Activated CD4-positive, CD25-positive, alpha-beta regulatory T cell treated with anti-CD3 and anti-CD28 coated beads, Interleukin-2, amount 50 U/mL, for 16 hours (primary cell): Measurements from ENCODE around the gene CDC42EP5.
"Not testable (repeated sequence)": the region's sequence is repeated elsewhere in the genome, so short reads cannot be mapped to it uniquely, and the experiment has no call there.

Experiments
- DNase-seq: peaks from one replicate; pipeline ENCODE4 v3.0.0-alpha.2; 2020; ENCODE audit warnings: low read depth, low spot score

CDC42EP5 gene

DNA sequence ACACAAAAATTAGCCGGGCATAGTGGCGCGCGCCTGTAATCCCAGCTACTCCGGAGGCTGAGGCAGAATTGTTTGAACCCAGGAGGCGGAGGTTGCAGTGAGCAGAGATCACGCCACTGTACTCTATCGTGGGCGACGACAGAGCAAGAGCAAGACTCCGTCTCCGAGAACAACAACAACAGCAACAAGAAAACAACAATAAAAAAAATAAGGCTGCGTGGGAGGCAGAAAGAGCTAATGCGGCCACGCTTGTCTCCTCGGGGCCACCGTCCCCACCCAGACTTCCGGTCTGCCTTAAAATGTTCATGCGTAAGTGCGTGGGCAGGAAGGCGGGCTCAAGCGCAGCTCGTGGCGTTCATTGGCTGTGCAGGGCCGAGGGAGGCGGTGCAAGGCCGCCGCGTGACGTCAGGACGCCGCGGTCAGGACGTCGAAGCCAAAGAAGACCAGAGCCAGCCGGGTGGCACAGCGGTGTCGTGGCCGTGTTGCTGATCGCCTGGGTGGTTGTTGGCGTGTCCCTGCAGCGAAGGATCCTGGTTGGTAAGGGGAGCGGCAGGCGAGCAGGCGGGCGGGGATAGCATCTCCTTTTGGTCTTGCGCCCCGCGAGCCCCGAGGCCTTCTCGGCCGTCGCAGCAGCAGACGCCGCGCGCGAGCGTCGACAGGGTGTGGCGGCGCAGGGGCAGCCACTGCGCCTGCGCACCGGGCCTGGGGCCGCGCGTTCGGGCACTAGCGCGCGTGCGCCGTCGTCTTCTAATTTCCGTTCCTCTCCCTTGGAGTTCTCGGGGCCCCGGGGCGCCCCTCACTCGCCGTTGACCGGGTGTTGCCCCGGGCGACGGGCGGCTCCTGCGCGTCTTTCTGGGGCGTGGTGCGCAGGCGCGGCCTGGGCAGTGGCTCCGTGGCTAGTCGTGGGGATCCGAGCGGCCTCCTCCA lies 24.1 kb downstream of the CDC42EP5 start, which contains the start of gene LENG8:
Gene LENG8 (plus strand): TSS at position 426 of the 927 bp plus-strand sequence. CDS start 2,146 bp downstream, outside the sequence.
- DNase-seq = peak; percentile 96

DNA sequence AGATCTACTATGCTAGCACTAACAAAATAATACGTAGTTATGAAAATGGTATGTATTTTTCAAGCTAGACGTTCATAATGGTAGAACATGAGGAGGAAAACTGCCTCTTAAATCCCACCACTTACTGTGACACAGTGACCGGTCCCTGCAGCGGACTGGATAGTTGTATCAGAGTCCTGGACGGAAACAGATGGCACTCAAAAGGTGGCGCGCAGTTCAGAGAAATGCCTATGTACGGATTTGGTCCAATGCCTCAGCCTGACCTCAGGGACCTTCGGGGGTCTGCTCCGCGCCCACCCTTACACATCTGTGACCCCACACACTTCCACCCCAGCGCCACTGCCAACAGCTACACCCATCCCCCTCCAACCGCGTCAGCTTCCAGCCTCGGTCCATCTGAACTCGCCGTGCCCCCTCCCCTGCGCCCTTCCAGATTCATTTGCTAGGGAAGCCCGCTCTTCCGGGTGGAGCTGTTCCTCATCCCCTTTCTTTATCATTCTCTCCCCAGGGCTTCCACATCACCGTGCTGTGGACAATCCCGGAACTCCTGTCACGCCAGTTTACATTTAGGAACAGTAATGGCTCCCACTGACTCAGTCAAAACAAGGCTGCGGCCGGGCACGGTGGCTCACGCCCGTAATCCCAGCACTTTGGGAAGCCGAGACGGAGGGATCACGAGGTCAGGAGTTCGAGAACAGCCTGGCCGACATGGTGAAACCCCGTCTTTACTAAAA lies 24.9 kb downstream of the CDC42EP5 start:
- DNase-seq = no peak

DNA sequence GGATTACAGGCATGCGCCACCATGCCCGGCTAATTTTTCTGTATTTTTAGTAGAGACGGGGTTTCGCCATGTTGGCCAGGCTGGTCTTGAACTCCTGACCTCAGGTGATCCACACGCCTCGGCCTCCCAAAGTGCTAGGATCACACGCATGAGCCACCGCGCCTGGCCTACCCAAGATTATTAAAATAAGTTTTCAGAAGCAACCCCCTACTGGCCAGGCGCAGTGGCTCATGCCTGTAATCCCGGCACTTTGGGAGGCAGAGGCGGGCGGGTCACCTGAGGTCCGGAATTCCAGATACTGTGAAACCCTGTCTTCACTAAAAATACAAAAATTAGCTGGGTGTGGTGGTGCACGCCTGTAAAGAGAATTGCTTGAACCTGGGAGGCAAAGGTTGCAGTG lies 26.7 kb downstream of the CDC42EP5 start:
- DNase-seq = not testable (repeated sequence)

DNA sequence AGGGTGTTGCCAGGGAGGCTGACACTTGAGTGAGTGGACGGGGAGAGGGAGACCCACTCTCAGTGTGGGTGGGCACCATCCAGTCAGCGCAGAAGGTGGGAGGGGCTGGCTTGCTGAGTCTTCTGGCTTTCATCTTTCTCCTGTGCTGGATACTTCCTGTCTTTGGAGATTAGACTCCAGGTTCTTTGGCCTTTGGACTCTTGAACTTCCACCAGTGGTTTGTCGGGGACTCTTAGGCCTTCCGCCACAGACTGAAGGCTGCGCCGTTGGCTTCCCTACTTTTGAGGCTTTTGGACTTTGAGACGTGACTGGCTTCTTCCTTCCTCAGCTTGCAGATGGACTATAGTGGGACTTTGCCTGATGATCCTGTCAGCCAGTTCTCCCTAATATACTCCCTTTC lies 28.4 kb downstream of the CDC42EP5 start:
- DNase-seq = no peak

DNA sequence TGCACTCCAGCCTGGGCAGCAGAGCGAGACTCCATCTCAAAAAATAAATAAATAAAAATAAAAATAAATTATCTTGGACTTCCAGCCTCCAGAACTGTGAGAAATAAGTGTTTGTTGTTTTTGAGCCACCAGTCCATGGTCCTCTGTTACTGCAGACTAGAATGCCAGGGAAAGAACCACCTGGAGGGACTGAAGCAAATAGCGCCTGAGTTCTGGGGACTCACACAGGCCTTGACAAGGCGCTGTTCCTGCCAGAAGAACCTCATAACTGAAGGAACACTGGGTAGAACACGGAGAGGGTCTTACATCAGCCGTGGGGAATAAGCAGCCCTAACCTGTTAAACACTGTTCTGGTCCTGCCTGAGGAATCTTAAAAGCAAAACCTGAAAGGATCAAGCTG lies 32.5 kb downstream of the CDC42EP5 start:
- DNase-seq = no peak

DNA sequence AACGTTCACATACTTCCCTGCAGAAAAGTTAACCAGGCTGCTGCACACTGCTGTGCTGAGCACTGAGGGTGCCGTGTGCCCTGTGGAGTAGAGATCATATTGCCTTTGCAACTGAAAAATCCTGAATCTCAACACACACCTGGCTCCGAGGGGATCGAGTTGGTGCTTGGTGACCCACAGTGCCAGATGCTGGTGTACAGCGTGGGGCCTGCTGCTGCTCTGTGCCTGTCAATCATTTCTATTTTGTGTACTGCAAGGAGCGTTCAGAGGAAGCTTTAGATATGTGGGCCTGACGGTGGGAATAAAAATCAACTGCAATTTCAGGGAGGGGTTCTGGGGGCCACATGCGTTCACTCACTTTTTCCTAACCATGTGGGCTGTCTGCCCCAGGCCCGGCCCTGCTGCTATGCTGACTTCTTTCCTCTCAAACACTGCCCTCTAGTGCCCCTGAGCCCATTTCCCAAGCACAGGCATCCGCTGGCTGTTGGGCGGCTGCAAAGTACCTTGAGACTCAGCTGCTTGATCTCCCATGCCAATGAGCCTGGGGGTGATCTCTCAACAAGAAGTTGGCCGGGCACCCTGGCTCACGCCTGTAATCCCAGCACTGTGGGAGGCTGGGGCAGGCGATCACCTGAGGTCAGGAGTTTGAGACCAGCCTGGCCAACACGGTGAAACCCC lies 33.8 kb downstream of the CDC42EP5 start:
- DNase-seq = no peak

DNA sequence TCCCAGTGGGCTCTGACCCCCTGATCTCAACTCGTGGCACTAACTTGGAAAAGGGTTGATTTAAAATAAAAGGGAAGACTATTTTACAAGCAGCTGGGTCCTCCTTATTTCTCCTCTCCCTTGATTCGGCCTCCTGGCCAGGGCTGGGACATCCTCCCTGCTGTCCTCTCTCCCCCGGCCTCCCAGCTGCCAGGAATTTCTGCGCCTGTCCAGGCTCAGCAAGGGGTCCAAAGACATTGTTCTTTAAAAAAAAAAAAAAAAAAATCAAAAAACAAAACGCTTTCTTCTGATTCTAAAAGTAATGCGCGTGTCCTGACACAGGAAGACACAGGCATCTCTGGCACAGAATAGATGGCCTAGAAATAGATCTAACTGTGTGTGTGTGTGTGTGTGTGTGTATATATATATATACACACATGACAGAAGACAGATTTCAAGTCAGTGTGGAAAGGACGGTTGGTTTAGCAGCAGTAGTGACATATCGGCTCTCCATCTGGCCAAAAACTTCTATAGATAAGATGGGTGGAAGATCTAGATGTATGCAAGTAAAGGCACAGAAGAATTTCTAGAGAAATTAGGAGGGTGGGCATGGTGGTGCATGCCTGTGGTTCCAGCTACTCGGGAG lies 36.4 kb downstream of the CDC42EP5 start:
- DNase-seq = no peak

DNA sequence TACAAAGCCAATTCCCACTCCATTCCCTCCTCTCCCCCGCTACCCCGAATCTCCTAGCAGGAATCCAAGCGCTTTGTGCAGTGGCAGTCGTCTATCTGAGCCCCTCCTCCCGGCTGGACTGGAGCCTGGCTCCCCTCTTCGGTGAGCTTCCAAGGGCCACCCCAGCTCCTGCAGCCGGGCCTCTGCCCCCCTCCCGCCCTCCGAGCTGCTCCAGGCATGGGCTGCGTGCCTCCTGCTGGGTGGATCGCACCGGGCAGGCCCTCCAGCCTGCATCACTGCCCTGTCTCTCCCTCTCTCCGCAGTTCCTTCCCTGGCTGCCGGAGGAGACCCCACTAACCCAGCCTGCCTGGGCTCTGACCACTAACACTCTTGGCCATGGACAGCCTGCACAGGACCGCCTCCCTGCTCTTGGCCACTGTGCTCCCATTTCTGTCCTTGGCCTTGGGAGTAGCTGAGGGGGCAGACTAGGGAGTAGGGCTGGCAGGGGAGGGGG lies 37.0 kb downstream of the CDC42EP5 start:
- DNase-seq = no peak

DNA sequence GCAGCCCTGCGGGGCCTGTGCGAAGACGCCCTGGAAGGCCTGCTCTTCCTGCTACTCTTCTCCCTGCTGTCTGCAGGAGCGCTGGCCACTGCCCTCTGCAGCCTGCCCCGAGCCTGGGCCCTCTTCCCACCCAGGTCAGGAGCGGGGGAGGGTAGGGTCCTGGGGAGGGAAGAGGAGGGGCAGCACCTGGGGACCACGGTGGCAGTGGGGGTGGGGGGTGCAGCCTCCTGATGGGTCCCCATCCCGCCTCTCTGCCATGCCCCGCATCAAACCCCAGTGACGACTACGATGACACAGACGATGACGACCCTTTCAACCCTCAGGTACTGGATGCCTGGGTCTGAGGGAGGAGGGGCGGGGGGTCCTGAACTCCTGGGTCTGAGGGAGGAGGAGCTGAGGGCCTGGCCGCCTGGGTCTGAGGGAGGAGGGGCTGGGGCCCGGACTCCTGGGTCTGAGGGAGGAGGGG lies 37.5 kb downstream of the CDC42EP5 start:
- DNase-seq = no peak

DNA sequence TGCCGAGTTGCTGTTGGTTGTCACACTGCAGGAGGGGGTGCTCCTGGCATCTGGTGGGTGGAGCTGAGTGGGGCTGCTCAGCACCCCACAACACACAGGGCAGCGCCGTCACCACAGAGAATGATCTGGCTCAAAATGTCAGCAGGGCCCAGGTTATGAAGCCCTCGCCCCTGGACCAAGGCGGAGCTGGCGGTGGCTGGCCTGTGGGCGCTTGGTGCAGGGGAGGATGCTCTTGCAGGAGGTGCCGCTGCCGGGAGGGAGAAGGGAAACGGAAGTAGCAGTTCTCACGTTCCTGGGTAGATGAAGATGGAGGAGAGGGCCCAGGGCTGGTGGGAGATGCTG lies 38.3 kb downstream of the CDC42EP5 start:
- no peak for DNase-seq

DNA sequence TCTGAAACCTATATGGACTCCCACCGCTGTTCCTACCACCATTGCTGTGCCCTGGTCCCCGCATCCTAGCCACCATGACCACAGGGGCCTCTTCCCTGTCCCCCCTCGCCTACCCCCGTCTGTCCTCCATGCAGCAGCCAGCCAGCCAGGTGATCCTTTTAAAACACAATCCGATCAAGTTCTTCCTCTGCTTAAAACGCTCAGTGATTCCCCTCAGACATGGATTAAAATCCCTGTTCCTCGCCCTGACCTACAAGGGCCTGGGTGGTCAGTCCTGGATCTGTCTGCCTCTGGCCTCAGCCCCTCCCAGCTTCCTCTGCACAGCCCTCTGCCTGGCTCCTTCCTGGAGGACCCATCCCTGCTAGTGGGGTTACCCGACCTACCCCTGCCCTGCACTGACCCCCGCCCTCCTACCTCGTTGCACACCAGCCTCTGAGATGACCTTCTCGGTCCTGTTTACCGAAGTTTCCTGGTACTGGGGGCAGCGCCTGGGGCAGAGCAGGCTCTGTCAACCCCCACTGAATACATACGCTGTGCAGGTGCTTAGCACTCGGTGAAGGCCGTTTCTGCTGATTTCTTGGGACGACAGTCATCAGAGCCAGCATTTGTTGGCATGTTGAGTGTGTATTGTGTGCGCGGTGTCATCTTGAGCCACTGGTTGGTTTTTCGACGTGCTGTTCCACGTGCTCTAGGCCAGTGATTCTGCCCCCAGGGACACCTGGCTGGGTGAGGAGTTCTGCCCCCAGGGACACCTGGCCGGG lies 38.8 kb downstream of the CDC42EP5 start:
- DNase-seq = no peak

DNA sequence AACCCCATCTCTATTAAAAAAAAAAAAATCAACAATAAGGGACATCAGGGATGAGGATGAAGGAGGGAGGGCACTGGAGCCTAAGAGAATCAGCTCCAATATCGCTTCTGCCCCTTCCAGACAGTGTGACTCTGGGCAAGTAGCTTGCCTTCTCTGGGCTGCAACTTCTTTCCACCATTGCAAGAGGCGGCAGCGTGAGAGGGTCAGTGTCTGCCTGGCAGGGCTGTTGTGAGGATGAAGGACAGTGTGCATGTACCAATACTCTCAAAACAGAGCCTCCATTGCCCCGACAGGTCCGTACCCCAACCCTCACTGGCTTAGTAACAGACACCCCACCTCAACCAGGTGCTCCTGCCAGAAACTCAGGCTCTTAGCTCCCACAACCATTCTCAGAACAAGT lies 39.4 kb downstream of the CDC42EP5 start:
- no peak for DNase-seq

DNA sequence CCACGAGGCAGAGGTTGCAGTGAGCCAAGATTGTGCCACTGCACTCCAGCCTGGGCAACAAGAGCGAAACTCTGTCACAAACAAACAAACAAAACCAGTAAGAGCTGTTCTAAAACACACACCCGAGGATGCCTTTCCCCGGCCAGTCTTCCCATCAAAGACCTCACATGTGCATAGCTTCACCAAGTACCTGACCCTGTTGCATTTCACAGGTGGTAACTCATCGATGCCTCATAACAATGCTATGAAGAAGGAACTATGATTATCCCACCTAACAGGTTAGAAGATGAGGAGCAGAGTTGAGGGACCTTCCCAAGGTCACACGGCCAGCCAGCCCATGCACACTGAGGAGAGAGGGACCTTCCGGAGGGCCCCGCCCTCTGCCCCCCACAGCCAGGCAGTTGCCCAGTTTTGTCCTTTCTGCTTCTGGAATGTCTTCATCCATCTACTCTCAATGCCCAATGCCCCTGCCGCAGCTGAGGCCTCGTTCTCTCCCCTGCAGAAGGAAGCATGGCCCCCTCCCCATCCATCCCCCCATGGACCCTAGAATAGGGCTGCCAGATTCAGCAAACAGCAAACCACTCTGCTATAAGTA lies 40.9 kb downstream of the CDC42EP5 start:
- DNase-seq = no peak

DNA sequence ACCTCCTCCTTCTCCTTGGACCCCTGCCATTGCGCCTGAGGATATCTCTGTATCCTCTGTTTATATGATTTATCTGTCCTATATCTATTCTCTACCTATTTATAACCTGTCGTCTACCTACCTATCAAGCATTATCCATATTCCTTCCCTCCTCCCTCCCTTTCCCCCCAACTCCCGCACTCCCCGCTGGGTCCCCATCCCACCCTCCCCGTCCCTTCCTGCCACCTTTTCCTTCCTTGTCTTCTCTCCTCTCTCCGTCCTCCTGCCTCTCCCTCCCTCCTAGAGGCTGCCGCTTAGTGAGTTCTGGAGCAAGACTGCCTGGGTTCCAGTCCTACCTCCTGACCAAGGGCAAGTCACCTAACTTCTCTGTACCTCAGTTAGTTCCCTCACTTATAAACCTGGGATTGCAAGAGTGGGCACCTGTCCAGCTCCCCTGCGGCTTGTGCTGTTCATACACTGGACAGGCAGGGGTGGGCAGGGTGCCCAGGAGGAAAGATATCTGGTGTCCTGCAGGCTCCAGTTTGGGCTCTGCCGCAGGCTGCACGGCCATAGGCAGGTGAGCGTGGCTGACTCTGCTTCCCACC lies 41.7 kb downstream of the CDC42EP5 start:
- no peak for DNase-seq

DNA sequence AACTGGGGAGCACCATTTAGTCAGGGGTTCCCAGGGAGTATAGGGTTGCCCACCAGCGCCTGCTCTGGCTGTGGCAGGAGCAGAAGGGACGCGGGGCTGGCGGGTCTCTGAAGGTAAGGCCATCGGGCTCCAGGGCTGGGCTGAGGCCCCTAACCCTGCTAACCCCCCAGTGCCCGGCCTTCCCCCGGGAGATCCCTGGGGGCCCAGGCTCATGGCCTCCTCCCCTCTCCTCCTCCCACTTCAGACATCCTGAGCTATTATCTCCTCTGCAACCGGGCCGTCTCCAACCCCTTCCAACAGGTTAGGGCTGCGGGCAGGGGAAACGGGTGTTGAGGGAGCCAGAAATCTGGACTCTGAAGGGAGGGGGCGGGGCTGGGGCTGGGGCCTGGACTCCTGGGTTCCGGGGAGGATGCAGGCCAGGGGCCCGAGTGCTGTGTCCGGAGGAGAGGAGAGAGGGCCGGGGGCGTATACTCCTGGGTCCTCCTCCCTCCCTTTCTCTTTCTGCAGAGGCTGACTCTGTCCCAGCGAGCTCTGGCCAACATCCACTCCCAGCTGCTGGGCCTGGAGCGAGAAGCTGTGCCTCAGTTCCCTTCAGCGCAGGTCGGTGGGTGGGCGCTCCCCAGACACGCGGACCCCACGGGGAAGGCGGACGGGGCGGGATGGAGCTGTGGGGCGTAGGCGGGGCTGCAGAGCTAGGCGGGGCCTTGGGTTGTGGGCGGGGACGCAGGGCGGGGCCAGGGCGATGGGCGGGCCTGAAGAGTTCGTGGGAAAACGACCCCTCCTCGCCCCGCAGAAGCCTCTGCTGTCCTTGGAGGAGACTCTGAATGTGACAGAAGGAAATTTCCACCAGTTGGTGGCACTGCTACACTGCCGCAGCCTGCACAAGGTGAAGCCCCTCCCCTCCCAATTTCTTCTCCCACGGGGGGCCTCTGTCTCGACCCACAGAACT lies 42.5 kb downstream of the CDC42EP5 start:
- no peak for DNase-seq

DNA sequence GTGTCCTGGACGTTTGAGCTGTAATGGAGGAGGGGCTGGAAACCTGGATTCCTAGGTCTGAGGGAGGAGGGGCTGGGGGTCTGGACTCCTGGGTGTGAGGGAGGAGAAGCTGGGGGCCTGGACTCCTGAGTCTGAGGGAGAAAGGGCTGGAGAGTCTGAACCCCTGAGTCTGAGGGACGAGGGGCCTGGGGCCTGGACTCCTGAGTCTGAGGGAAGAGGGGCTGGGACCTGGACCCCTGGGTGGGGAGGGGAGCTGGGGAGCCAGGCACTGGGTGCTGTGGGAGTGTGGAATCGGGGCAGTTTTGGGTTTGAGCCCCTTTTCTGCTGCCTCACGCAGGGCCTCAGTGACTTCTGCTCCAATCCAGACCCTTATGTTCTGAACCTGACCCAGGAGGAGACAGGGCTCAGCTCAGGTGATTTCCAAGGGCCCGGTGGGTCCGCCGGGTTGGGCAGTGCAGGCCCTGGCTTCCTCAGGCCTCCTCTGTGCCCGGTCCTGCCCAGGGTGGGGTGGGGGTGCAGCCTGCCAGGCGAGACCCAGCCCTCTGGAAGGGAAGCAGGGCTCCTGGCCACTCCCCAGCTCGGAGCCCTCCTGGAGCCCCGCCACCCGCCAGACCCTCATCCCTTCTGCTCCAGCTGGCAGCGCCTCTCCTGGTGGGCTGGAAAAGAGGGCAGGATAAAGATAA lies 43.4 kb downstream of the CDC42EP5 start:
- no peak for DNase-seq

DNA sequence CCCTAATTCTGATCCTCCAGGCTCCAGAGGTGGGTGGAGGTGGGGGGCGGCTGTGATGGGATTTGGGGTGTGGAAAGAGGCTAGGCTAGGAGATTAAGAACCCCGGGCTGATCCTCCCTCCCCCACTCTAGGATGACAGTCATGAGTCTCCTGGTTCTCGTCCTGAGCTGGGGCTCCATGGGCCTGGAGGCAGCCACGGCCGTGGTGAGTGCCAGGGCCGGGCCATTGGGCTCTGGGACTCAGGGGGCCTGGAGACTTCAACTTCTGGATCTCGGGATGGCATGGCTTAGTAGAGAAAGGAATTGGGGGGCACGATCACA lies 44.0 kb downstream of the CDC42EP5 start:
- no peak for DNase-seq
